Skeletal muscle cell (primary cell): ENCODE measurements around the gene LHX2.

Experiments
- DNase-seq: peaks from one replicate; pipeline ENCODE4 v3.0.0-alpha.2; 2010; ENCODE audit warnings: low read depth
- H3K4me3 ChIP-seq: 2 replicates; pipeline ENCODE4 v1.5.1; 2011; ENCODE audit warnings: low read depth, mild to moderate bottlenecking, control low read depth, low read length, moderate library complexity

The LHX2 gene

DNA sequence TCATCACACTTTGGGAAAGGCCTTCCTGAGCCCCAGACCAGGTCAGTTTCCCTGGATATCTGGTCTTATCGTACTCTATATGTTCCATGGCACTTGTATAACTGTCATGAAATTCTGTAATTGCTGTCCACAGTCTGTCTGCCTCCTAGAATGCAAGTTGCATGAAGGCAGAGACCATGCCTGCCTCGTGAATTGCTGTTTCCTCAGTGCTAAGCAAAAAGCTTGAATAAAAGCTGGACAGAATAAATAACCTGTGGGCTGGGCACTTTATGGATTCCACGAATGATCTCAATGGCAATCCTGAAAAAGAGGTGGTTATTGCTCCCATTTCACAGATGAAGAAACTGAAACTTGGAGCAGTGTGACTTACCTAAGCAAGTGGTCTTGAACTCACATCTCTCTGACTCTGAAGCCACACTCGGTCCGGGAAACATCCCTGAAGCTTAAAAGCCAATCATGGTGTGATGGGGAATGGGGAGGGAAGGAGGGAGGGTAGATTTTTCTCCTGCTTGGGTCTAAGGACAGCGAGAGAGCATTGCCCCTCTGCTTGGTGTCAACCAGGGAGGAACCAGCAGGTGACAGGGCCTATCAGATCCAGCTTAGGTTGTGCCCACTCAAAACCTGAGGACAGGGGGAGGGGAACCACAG is 13.2 kb upstream of the LHX2 start:
- no peak overlapping the region for H3K4me3 ChIP-seq
- DNase-seq: no peak

DNA sequence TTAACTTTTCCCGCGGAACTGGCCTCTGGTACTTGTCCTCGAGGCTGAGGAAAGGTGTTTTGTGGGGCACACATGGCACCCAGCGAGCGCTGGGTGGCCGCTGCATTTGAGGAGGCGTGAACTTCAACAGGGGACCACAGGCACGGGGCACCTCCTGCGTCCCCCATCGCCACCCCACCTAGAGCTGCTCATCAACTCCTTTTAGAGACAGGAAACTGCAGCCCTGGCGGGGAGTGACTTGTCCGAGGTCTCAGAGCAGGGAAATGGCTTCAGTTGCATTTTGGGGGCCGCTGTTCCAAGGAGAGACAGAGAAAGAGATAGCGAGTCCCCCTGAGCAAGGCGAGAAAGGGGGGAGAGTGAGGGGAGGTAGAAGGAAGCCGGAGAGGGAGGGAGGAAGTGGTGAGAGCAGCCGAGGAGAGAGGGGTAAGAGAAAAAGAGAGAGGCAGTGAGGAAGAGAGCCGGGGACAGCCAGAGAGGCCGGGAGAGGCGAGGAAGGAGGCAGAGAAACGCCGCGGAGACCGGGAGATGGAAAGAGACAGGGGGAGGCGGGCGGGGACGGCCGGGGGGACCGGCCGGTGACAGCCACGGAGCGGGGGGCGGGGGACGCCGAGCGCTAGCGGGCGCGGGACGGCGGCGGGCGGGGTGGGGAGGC is 12.5 kb upstream of the LHX2 start:
- H3K4me3 ChIP-seq: peak overlapping the region; percentile 33
- DNase-seq: no peak

DNA sequence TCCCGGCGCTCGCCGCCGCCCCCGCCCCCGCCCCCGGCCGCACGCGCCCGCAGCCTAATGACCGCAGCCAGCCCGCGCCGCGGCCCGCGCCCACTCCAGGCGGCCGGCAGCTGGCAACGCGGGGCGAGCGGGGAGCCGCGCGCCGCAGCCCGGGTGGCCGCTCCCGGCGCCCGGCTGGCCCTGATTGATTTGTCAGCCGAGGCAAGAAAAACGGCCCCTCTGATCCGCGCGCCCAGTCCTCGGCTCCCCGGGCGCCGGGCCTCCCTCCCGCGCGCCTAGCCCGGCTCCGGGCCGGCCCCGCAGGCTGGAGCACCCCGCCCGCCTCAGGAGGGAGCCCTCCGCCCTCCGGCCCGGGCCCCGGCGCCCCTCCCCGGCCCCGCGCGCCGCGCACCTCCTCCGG is 11.9 kb upstream of the LHX2 start:
- H3K4me3 ChIP-seq: no peak overlapping the region
- DNase-seq: no peak

- no peak overlapping the region for H3K4me3 ChIP-seq
- DNase-seq: no peak
Observed at GRCh38 chr9:124000161-124000783, 11.3 kb upstream of the LHX2 start.

DNA sequence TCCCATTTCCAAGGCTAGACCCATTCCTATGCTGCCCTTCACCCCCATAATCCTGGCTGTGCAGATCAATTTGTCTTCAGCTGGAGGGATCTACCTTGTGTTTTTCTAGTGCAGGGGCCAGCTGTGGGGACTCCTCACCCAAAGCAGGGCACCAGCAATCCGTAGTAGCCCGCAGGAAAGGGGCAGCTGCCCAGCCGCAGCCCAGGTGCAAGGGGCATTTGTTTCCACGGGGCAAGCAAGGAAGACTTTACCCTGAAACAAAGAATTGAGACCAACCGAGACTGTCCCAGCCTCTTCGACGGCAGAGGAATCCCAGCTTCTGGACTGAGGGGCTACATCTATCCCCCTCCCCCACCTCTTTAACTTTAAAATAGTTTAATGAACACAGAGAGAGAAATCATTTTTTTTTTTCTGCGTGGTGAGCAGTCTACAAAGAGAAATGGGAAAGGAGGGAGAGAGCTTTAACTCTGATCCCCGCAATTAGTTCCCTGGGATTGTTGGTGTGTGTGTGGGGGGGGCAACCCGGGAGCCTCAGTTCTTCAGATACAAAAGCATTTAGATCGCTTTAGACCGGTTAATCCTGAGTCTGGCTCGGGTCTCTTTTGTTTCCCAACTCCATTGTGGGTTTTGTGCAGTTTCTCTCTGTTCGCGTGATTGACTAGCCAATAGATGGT is 10.6 kb upstream of the LHX2 start:
- no peak overlapping the region for H3K4me3 ChIP-seq

DNA sequence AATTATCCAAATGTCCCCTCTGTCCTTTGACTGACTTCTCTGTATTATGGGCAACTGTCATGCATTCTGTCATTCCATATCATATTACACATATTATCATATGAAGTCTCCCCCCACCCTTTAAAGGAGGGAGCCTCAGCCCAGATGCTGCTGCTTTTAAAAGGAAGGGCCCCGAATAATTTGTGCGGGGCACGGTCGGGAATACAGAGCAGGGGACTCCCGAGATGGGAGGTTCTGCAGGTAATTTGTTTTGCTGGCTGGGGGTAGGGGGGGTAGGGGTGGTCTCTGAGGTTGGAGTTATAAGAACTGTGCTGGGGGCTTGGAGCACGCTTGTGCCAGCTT is 10.1 kb upstream of the LHX2 start:
- DNase-seq: no peak
- no peak overlapping the region for H3K4me3 ChIP-seq

More for the DNA sequence above, 10.6 kb upstream of the LHX2 start:
- no peak for DNase-seq

- no peak for DNase-seq
- H3K4me3 ChIP-seq: no peak overlapping the region
Observed at GRCh38 chr9:124001866-124002525, 9.6 kb upstream of the LHX2 start.

GRCh38 chr9:124003636-124004349 is 7.8 kb upstream of the LHX2 start:
- H3K4me3 ChIP-seq: no peak overlapping the region
- no peak for DNase-seq

- no peak overlapping the region for H3K4me3 ChIP-seq
- DNase-seq: no peak
Observed at GRCh38 chr9:124004593-124004992, 7.0 kb upstream of the LHX2 start.

GRCh38 chr9:124005029-124005771 is 6.4 kb upstream of the LHX2 start:
- no peak overlapping the region for H3K4me3 ChIP-seq
- no peak for DNase-seq

DNA sequence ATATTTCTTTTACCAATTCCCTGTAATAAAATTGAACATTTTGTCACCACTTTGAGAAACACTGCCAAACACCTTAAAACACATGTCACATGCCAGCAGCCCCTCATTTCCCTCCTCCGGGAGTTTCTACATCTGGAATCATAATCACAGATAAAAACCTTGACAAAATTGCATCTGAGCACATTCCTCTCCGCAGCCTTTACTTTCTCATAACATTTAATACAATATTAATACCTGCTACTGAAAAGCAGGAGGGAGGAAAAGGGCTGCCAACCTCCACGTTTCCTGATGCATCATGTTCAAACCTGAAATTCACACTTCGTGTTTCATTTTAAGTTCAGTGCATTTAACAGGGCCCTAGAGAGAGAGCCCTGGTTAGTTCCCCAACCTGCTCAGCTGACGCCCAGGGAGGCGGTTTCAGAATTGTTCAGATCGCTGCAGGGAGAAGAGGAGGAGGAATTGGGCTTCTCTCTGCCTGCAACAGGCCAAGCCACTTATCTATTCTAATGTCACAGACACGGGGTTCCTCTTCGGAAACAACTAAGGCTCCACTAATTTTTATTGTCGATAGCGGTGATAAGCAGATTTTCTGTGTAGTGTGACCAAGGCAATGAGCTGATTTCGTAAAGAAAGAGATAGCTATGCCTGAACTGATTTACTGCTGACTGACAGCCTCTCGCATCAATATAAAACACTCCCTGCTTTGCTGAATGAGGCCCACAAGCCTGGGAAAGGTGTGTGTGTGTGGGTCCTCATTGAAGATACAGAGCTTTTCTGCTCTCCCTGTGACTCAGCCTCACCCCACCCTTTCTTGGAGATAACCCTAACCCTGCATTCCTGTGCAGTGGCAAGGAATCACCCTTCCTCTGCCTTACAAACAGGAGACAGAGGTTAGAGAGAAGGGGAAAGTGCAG is 4.9 kb upstream of the LHX2 start:
- H3K4me3 ChIP-seq: no peak overlapping the region
- DNase-seq: no peak

DNA sequence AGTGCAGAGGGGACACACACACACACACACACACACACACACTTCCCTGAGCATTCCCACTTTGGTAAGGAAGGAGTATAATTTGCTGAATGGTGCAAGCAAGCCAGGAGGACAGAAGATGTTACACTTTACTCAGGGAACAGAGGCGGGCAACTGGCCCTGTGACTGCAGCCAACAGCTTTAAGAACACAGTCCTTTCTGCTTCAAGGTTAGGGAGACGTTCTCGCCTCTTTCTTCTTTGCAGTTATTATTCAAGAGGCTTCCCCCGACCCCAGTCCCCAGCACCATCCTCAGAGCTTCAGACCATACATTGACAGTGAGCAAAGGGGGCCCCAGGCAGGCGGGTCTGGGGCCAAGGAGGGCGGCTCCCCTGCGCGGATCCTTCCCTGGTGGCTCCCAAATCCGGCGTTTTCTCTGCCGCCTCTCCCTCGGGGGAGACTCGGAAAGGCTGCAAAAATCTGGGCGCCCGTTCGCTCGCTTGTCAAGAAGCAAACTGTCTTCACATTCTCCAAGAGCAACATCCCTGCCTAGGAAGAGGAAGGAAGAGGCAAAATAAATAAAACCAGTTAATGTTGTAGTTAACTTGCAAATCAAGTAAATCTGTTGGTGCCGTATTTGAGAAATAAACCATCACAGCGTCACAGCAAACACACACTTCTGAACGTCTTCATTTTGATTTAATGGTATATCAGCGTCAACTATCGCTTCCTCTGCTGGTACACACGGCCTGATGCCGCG is 3.8 kb upstream of the LHX2 start:
- no peak overlapping the region for H3K4me3 ChIP-seq
- no peak for DNase-seq

GRCh38 chr9:124008303-124008693 is 3.3 kb upstream of the LHX2 start:
- DNase-seq: no peak
- H3K4me3 ChIP-seq: no peak overlapping the region

DNA sequence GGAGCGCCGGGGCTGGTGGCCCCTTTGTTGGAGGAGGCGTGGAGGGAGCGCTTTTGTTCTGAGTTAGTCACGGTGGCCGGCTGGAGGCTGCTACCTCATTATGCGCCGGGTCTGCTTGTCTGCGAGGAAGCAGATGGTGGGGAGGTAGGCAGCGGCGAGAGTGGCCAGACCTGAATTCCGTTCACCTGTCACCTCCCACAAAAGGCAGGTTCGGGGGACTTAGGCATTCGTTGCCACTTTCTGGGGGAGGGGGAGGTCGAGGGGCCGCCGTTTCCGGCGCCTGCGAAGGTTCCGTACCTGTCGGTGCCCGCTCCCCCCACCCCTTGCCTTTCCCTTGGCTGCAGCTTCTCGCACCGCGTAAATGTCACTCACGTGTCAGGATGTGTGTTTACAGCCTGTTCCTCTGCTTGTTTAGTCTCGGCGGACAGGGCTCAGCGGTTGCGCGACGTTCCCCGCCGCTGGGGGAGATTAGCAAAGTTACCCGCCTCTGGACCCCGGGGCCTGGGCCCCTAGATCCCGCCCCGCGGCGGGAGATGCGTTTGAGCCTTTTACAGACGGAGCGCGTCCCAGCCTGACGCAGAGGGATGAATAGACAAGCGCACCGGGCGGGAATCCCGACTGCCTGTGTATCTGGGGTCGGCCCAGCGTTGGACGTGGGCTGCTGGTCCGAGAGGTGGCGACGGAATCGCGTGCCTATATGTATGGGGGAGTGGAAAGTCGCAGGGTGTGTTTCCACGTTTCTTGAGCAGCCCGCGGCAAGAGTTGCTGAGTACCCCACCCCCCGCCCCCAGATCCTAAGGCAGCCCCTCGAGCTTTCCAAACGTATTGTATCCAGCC is 2.7 kb upstream of the LHX2 start:
- no peak overlapping the region for H3K4me3 ChIP-seq
- no peak for DNase-seq

GRCh38 chr9:124009531-124010217 is 1.9 kb upstream of the LHX2 start:
- no peak overlapping the region for H3K4me3 ChIP-seq
- DNase-seq: no peak

GRCh38 chr9:124010303-124010664 is 1.3 kb upstream of the LHX2 start:
- no peak overlapping the region for H3K4me3 ChIP-seq
- DNase-seq: no peak
